Measurements from ENCODE around the gene KIAA1755. TPM values are rescaled to one million over a fixed set of nuclear protein-coding genes. Genes with fewer than 3 reads are reported as not detected.

The KIAA1755 gene
- total and polyA plus RNA-seq, 10 of the 15 experiments (the other 5 are each of a cell fraction or from before 2014, with no cell fraction given): not detected

DNA sequence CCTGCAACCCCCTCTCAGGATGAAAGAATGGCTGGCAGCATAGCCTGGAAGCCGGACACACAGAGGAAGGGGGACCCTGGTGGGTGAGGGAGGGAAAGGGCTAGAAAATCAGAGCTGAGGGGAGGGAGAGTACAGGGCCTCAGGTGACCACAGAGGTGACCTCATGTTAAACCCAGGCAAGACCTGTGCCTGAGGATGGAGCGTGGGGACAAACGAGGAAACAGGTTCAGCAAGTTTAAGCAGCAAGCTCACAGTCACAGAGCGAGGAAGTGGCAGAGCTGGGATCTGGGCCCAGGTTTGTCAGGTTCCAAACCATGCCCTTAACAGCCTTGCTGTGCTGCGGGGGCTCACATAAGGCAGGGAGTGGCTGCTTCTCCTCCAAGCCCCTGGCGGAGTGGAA lies 39.4 kb upstream of the KIAA1755 start:
- ChIA-PET POLR2A (no interaction called here), SMC1A (ENCODE audit: uncharacterized antibody, unreplicated experiment) (no interaction called here), CTCF (no interaction called here), RAD21 (ENCODE audit: unreplicated experiment) (no interaction called here)
- WGBS (ENCODE audit: insufficient coverage, insufficient replicate concordance, low lambda C conversion rate, missing lambda C conversion rate): 23% methylated on average over 6 of the region's 6 CpGs
- H3K9ac ChIP-seq (ENCODE audit: control insufficient read depth, insufficient read depth, low read length): no peak overlapping the region
- in situ Hi-C loops (cut with MboI): no loop called here
- no peak for DNase-seq (ENCODE audit: low read depth, low spot score)
- no peaks in the 10 kb centered on the region for H4K20me1 ChIP-seq (ENCODE audit: control insufficient read depth, insufficient read depth)
- H3K4me3 ChIP-seq: no peak overlapping the region
- H2AFZ ChIP-seq (ENCODE audit: control insufficient read depth, low read depth, low read length): no peak overlapping the region
- H3K79me2 ChIP-seq (ENCODE audit: control insufficient read depth, insufficient read depth, low read length): no peaks in the 10 kb centered on the region
- H3K36me3 ChIP-seq (ENCODE audit: control insufficient read depth in 2 of 2, insufficient read depth in 2 of 2, low read length in 1 of 2): no peaks in the 10 kb centered on the region
- ATAC-seq: no peak
- TF ChIP-seq NR2F1 (conservative IDR thresholded peaks at IDR 0.05): no peak
- TF ChIP-seq, protein P1, sequence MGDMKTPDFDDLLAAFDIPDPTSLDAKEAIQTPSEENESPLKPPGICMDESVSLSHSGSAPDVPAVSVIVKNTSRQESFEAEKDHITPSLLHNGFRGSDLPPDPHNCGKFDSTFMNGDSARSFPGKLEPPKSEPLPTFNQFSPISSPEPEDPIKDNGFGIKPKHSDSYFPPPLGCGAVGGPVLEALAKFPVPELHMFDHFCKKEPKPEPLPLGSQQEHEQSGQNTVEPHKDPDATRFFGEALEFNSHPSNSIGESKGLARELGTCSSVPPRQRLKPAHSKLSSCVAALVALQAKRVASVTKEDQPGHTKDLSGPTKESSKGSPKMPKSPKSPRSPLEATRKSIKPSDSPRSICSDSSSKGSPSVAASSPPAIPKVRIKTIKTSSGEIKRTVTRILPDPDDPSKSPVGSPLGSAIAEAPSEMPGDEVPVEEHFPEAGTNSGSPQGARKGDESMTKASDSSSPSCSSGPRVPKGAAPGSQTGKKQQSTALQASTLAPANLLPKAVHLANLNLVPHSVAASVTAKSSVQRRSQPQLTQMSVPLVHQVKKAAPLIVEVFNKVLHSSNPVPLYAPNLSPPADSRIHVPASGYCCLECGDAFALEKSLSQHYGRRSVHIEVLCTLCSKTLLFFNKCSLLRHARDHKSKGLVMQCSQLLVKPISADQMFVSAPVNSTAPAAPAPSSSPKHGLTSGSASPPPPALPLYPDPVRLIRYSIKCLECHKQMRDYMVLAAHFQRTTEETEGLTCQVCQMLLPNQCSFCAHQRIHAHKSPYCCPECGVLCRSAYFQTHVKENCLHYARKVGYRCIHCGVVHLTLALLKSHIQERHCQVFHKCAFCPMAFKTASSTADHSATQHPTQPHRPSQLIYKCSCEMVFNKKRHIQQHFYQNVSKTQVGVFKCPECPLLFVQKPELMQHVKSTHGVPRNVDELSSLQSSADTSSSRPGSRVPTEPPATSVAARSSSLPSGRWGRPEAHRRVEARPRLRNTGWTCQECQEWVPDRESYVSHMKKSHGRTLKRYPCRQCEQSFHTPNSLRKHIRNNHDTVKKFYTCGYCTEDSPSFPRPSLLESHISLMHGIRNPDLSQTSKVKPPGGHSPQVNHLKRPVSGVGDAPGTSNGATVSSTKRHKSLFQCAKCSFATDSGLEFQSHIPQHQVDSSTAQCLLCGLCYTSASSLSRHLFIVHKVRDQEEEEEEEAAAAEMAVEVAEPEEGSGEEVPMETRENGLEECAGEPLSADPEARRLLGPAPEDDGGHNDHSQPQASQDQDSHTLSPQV (IDR thresholded peaks at IDR 0.05): no peak
- TF ChIP-seq HCFC1 (IDR thresholded peaks at IDR 0.05; ENCODE audit: low read length): no peak
- TF ChIP-seq, protein P2, sequence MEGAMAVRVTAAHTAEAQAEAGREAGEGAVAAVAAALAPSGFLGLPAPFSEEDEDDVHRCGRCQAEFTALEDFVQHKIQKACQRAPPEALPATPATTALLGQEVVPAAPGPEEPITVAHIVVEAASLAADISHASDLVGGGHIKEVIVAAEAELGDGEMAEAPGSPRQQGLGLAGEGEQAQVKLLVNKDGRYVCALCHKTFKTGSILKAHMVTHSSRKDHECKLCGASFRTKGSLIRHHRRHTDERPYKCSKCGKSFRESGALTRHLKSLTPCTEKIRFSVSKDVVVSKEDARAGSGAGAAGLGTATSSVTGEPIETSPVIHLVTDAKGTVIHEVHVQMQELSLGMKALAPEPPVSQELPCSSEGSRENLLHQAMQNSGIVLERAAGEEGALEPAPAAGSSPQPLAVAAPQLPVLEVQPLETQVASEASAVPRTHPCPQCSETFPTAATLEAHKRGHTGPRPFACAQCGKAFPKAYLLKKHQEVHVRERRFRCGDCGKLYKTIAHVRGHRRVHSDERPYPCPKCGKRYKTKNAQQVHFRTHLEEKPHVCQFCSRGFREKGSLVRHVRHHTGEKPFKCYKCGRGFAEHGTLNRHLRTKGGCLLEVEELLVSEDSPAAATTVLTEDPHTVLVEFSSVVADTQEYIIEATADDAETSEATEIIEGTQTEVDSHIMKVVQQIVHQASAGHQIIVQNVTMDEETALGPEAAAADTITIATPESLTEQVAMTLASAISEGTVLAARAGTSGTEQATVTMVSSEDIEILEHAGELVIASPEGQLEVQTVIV (IDR thresholded peaks at IDR 0.05; ENCODE audit: borderline replicate concordance, partially characterized antibody): no peak
- no peak for TF ChIP-seq TCF12 (IDR thresholded peaks at IDR 0.05; ENCODE audit: low read depth, low read length)
- TF ChIP-seq HDAC2 (IDR thresholded peaks at IDR 0.05): no peak
- H3K4me1 ChIP-seq (ENCODE audit: control insufficient read depth, insufficient read depth, low read length): no peaks in the 10 kb centered on the region; the same call in 1 of the 2 replicates
- no peaks in the 10 kb centered on the region for H3K9me3 ChIP-seq (replicated peaks; ENCODE audit: control insufficient read depth, insufficient read depth, low read length)
- no peak for FAIRE-seq
- H3K4me2 ChIP-seq (ENCODE audit: control insufficient read depth, insufficient read depth): no peak overlapping the region
- H3K27ac ChIP-seq (ENCODE audit: control insufficient read depth, insufficient read depth): no peak overlapping the region
- peaks cover 6 to 16% of the 10 kb centered on the region in 2 experiments for H3K27me3 ChIP-seq (replicated peaks in 1 of 2; ENCODE audit: control insufficient read depth in 2 of 2, insufficient read depth in 2 of 2, low read length in 1 of 2)
- no TSS peak for BruUV-seq (replicated peaks)
- intact Hi-C loops (cut with micrococcal nuclease; ENCODE audit: unreplicated experiment): no loop called here

Measured in GM12878 (cell line).